ENCODE data around the gene CHD9NB.
"Not testable (repeated sequence)": the region's sequence is repeated elsewhere in the genome, so short reads cannot be mapped to it uniquely, and the experiment has no call there.

Gene CHD9NB

GRCh38 chr16:53083119-53083518 lies 30.4 kb upstream of the CHD9NB start:
- DNase-seq, result no peak

- DNase-seq, result no peak
Measured at GRCh38 chr16:53082509-53082908, 29.8 kb upstream of the CHD9NB start.

DNA sequence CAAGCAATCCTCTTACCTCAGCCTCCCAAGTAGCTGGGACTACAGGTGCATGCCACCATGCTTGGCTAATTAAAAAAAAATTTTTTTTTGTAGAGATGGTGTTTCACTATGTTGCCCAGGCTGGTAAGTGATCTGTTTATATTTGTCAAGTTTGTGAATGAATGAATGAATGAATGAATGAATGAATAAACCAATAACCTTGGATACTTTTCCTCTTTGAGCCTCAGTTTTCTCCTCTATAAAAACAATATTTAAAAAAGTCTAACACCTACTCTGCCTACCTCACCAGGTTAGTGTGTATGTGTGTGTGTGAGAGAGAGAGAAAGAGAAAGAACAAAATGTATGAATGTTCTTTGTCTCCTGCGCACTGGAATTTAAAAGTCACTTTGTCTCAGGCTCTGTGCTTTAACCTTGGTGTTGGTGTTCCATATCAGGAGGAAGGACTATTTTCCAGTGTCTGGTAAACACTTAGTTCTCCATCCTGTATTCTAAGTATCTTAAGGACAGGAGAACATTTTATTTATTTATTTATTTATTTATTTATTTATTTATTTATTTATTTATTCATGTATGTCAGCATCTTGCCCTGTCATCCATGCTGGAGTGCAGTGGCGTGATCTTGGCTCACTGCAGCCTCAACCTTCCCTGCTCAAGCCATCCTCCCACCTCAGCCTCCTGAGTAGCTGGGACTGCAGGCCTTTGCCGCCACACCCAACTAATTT lies 29.1 kb upstream of the CHD9NB start:
- DNase-seq, result no peak

GRCh38 chr16:53081032-53081424 lies 28.3 kb upstream of the CHD9NB start:
- no peak for DNase-seq

DNA sequence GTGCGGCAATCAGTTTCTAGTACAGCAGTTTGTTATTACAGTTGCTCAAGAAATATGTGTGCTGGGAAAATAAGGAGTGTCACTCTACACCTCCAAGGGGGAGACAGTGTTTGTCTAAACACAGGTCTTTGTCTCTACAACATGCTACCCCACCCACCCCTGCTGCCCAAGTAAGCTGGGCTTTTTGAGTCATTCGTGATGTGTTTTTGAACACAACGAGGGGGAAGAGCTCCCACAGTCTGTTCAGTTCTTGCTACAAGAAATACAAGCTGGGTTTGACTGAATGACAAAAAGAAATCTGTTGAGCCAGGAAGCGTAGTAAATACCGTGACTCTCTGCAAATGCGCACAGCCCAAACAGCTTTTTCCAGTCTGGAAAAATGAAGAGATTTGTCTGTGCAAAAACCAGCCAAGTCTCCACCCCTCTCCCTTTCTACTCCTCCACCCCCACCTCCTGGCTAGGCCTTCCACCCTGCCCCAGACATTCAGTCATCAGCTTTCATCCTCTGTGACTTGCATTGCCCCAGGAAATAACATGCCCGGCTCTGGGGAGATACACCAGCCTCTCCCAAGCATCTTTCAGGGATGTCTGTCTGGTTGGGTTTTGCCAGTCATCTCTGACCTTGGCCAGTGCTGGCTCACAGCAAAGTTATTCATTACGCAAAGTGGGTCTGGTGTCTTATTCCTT lies 27.8 kb upstream of the CHD9NB start:
- DNase-seq, result no peak

GRCh38 chr16:53078765-53079485 lies 26.2 kb upstream of the CHD9NB start:
- no peak for DNase-seq

DNA sequence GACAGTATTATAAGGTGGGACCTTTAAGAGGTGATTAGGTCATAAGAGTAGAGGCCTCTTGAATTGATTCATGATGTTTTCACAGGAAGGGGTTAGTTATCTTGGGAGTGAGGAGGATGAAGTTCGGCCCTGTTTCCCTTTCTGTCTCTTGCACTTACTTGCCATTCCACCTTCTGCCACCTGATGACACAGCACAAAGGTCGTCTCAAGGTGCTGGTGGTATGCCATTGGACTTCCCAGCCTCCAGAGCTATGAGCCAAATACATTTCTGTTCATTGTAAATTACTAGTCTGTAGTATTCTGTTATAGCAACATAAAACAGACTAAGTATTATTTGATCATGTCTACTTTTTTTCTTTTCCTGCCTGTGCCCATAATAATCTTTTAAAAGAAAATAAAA lies 25.6 kb upstream of the CHD9NB start:
- no peak for DNase-seq

- DNase-seq, result not testable (repeated sequence)
Measured at GRCh38 chr16:53075461-53075860, 22.8 kb upstream of the CHD9NB start.

DNA sequence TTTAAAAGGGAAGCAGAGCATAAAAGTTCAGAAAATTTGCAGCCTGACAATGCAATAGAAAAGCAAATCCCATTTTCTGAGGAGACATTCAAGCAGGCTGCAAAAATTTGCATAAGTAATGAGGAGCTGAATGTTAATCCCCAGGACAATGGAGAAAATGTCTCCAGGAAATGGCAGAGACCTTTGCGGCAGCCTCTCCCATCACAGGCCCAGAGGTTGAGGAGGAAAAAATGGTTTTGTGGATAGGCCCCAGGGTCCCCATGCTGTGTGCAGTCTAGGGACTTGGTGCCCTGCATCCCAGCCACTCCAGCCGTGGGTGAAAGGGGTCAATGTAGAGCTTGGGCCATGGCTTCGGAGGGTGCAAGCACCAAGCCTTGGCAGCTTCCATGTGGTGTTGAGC lies 21.6 kb upstream of the CHD9NB start:
- not testable (repeated sequence) for DNase-seq

GRCh38 chr16:53073022-53073421 lies 20.3 kb upstream of the CHD9NB start:
- no peak for DNase-seq

- no peak for DNase-seq
Measured at GRCh38 chr16:53071748-53072301, 19.1 kb upstream of the CHD9NB start.

DNA sequence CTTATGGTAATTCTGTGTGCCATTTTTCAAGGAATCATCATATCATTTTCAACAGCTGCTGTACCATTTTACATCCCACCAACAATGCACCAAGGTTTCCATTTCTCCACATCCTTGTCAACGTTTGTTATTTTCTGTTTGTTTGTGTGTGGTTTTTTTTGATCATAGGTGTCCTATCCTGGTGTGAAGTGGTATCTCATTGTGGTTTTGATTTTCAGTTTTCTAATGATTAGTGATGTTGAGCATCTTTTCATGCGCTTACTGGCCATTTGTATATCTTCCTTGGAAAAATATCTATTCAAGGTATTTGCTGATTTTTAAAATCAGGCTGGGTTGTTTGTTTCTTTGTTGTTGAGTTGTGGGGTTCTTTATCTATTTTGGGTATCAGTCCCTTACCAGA lies 17.1 kb upstream of the CHD9NB start:
- no peak for DNase-seq

- no peak for DNase-seq
Measured at GRCh38 chr16:53068423-53068833, 15.7 kb upstream of the CHD9NB start.

GRCh38 chr16:53067675-53068074 lies 15.0 kb upstream of the CHD9NB start:
- DNase-seq, result no peak

DNA sequence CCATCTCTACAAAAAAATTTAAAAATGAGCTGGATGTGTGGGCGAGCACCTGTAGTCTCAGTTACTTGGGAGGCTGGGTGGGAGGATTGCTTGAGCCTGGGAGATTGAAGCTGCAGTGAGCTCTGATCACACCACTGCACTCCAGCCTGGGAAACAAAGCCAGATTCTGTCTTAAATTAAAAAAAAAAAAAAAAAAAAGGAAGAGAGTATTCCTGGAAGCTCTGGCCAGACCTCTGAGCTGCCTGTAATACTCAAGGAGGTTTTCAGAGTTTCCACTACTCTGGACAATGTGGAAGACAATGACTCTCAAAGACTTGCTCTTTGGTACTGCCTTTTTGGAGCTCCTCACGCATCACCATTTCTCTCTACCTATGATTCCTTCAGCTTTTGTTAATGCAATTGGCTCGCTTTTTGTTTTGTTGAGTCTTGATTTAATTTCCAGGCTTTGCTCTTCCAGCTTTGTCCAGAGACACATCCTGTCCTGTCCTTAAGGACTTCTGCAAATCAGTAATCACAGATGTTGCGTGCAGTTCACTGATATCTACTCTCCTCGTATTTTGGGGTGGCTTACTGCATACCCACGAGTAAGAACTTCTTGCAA lies 12.9 kb upstream of the CHD9NB start:
- DNase-seq, result no peak

DNA sequence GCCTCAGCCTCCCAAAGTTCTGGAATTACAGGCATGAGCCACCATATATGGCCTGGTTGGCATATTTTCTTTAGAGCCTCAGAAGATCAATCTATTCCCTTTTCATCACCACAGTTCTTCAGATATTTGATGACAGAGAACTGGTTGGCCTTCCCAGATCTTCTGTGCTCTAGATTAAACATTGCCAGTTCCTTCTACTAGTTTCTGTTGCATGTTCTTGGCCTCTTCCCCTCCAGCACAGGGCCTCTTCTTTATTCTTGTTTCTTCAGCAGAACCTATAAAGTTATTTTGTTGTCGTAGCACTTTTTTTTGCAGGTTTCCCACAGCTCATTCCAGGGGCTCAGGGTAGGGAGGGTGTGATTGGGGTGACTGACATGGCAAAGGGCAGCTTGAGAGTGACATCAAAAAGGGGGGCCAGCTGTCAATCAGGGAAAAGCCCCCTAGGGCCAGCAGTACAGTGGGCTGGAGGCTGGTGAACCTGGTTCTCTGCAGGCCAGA lies 11.4 kb upstream of the CHD9NB start:
- DNase-seq, result no peak

- no peak for DNase-seq
Measured at GRCh38 chr16:53061701-53062159, 9.0 kb upstream of the CHD9NB start.

GRCh38 chr16:53061256-53061655 lies 8.6 kb upstream of the CHD9NB start:
- DNase-seq, result no peak

GRCh38 chr16:53059672-53060071 lies 7.0 kb upstream of the CHD9NB start:
- DNase-seq, result no peak

GRCh38 chr16:53058882-53059281 lies 6.2 kb upstream of the CHD9NB start:
- DNase-seq, result no peak

DNA sequence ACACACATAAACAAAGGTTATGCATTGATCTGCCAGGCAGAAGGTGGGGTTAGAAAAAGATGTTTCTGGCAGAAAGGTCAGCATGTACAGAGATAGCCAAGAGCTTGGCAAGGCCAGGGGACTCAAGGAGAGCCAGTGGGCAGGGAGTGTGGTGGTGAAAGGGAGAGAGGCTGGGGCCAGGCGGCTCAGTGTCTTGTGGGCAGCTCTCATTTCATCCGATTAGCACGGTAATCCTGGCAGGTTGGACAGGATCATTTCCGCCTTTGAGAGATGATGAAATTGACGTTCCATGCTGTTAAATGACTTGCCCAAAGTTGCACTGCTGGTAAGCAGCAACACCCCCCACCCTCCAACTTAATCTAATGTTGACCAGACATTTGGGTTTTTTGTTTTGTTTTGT lies 5.7 kb upstream of the CHD9NB start:
- DNase-seq, result no peak

- no peak for DNase-seq
Measured at GRCh38 chr16:53057658-53058057, 5.0 kb upstream of the CHD9NB start.

DNA sequence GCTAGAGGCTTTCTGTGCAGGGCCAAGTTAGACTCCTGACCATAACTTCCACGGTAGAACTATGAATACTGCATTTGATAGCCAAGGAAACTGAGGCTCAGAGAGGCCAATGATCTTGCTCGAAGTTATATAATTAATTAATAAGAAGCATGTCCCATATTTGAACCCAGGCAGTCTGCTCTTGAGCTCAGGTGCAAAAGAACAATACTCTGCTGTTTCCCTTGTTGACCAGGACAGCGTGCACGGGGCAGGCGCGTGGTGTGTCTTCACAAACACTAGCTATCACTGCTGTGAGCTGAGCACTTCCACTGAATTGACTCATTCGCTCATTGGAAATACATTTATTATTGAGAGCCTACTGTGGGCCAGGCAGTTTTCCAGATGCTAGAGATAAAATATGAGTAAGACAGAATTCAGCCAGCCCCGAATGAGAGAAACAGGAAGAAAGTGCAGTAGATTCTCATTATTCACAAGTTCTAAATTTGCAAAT lies 3.7 kb upstream of the CHD9NB start:
- no peak for DNase-seq
